ENCODE results near the gene MTR. TPM values are rescaled to one million over a fixed set of nuclear protein-coding genes. Genes with fewer than 3 reads are reported as not detected.

The MTR gene
- total RNA-seq, 2 experiments from 2014 or later: 22.3 to 63.8 TPM

GRCh38 chr1:236830560-236830959 is 35.5 kb downstream of the MTR start:
- H3K4me2 ChIP-seq (ENCODE audit: low read length): no peak overlapping the region
- TF ChIP-seq EZH2phosphoT487 (IDR thresholded peaks at IDR 0.05; ENCODE audit: borderline replicate concordance, low read depth, low read length) (no peak), CTCF (conservative IDR thresholded peaks at IDR 0.05; ENCODE audit: low read length) (no peak)
- no peak for DNase-seq (ENCODE audit: low spot score)
- ChIA-PET POLR2A (no interaction called here), CTCF (ENCODE audit: unreplicated experiment) (no interaction called here)
- H4K20me1 ChIP-seq (ENCODE audit: insufficient read depth, low read length): no peaks in the 10 kb centered on the region
- no peaks in the 10 kb centered on the region for H3K4me1 ChIP-seq (ENCODE audit: insufficient read depth, low read length, poor library complexity, severe bottlenecking)
- no peaks in the 10 kb centered on the region for H3K9me2 ChIP-seq (ENCODE audit: insufficient read depth, low read length)
- no peak overlapping the region for H2AFZ ChIP-seq (ENCODE audit: low read length)
- intact Hi-C loops (cut with micrococcal nuclease; ENCODE audit: unreplicated experiment): no loop called here
- H3K9me3 ChIP-seq (ENCODE audit: low read length): no peaks in the 10 kb centered on the region
- no TSS peak for BruUV-seq (replicated peaks)
- H3K79me2 ChIP-seq (ENCODE audit: insufficient read depth, low read depth, low read length): no peaks in the 10 kb centered on the region
- no peak overlapping the region for H3K4me3 ChIP-seq (ENCODE audit: low read depth, low read length, poor library complexity, severe bottlenecking)
- H3K36me3 ChIP-seq (ENCODE audit: insufficient read depth, low read length): peaks cover 91% of the 10 kb centered on the region
- H3K27ac ChIP-seq (ENCODE audit: low read depth, low read length, poor library complexity, severe bottlenecking): no peak overlapping the region

GRCh38 chr1:236833575-236833974 is 38.5 kb downstream of the MTR start:
- CTCF ChIA-PET (ENCODE audit: unreplicated experiment): no interaction called here
- no peak overlapping the region for H2AFZ ChIP-seq (ENCODE audit: low read length)

GRCh38 chr1:236834876-236835275 is 39.8 kb downstream of the MTR start:
- POLR2A ChIA-PET: no interaction called here
- CTCF ChIA-PET (ENCODE audit: unreplicated experiment): no interaction called here
- no peak for DNase-seq (ENCODE audit: low spot score)
- no peaks in the 10 kb centered on the region for H3K9me2 ChIP-seq (ENCODE audit: insufficient read depth, low read length)
- peaks cover 96% of the 10 kb centered on the region for H3K36me3 ChIP-seq (ENCODE audit: insufficient read depth, low read length)
- intact Hi-C loops (cut with micrococcal nuclease; ENCODE audit: unreplicated experiment): no loop called here
- no peak overlapping the region for H3K4me3 ChIP-seq (ENCODE audit: low read depth, low read length, poor library complexity, severe bottlenecking)
- H3K9me3 ChIP-seq (ENCODE audit: low read length): no peaks in the 10 kb centered on the region
- no peaks in the 10 kb centered on the region for H3K79me2 ChIP-seq (ENCODE audit: insufficient read depth, low read depth, low read length)
- no peak overlapping the region for H3K4me2 ChIP-seq (ENCODE audit: low read length)
- H2AFZ ChIP-seq (ENCODE audit: low read length): no peak overlapping the region
- no peak for TF ChIP-seq CTCF (conservative IDR thresholded peaks at IDR 0.05; ENCODE audit: low read length)
- no peak for TF ChIP-seq EZH2phosphoT487 (IDR thresholded peaks at IDR 0.05; ENCODE audit: borderline replicate concordance, low read depth, low read length)
- H4K20me1 ChIP-seq (ENCODE audit: insufficient read depth, low read length): no peaks in the 10 kb centered on the region
- no peak overlapping the region for H3K27ac ChIP-seq (ENCODE audit: low read depth, low read length, poor library complexity, severe bottlenecking)
- H3K4me1 ChIP-seq (ENCODE audit: insufficient read depth, low read length, poor library complexity, severe bottlenecking): no peaks in the 10 kb centered on the region
- no TSS peak for BruUV-seq (replicated peaks)

More at GRCh38 chr1:236833575-236833974, 38.5 kb downstream of the MTR start:
- Histone ChIP-seq H3K4me3 (ENCODE audit: low read depth, low read length, poor library complexity, severe bottlenecking) (no peak overlapping the region), H3K9me3 (ENCODE audit: low read length) (no peaks in the 10 kb centered on the region), H3K79me2 (ENCODE audit: insufficient read depth, low read depth, low read length) (no peaks in the 10 kb centered on the region), H3K27ac (ENCODE audit: low read depth, low read length, poor library complexity, severe bottlenecking) (no peak overlapping the region), H4K20me1 (ENCODE audit: insufficient read depth, low read length) (no peaks in the 10 kb centered on the region), H3K4me1 (ENCODE audit: insufficient read depth, low read length, poor library complexity, severe bottlenecking) (no peaks in the 10 kb centered on the region), H3K36me3 (ENCODE audit: insufficient read depth, low read length) (peaks cover 94% of the 10 kb centered on the region), H3K4me2 (ENCODE audit: low read length) (no peak overlapping the region), H3K9me2 (ENCODE audit: insufficient read depth, low read length) (no peaks in the 10 kb centered on the region)
- intact Hi-C loops (cut with micrococcal nuclease; ENCODE audit: unreplicated experiment): no loop called here
- TF ChIP-seq CTCF (conservative IDR thresholded peaks at IDR 0.05; ENCODE audit: low read length) (no peak), EZH2phosphoT487 (IDR thresholded peaks at IDR 0.05; ENCODE audit: borderline replicate concordance, low read depth, low read length) (no peak)
- DNase-seq (ENCODE audit: low spot score): no peak
- POLR2A ChIA-PET: interaction anchor here (1.0 kb wide), 1 partner anchor 9 kb away, joined by 3 read pairs; no protein-coding TSS in a partner anchor
- no TSS peak for BruUV-seq (replicated peaks)

Data from OCI-LY7 (cell line).